ENCODE results near the gene RSPH6A.
A peak's percentile ranks its signal among the peaks of the same experiment; 100 is the strongest.
"Not testable (repeated sequence)": the region's sequence is repeated elsewhere in the genome, so short reads cannot be mapped to it uniquely, and the experiment has no call there.

The RSPH6A gene

GRCh38 chr19:45801603-45802175, 13.4 kb downstream of the RSPH6A start:
- DNase-seq (ENCODE audit: low read depth in 3 of 3), result no peak

- DNase-seq (ENCODE audit: low read depth in 3 of 3), result no peak
Observed at GRCh38 chr19:45800070-45800553, 15.0 kb downstream of the RSPH6A start.

- not testable (repeated sequence) for DNase-seq (ENCODE audit: low read depth in 3 of 3)
Observed at GRCh38 chr19:45799541-45799940, 15.6 kb downstream of the RSPH6A start.

GRCh38 chr19:45798995-45799517, 16.1 kb downstream of the RSPH6A start:
- peak in 2 of 3 donors; percentile 27 to 37 for DNase-seq (ENCODE audit: low read depth in 3 of 3)

GRCh38 chr19:45794627-45795026, 20.5 kb downstream of the RSPH6A start:
- no peak for DNase-seq (ENCODE audit: low read depth in 3 of 3)

GRCh38 chr19:45793876-45794275, 21.2 kb downstream of the RSPH6A start:
- DNase-seq (ENCODE audit: low read depth in 3 of 3), result no peak

GRCh38 chr19:45793178-45793564, 21.9 kb downstream of the RSPH6A start:
- no peak for DNase-seq (ENCODE audit: low read depth in 3 of 3)

GRCh38 chr19:45792470-45793177, 22.5 kb downstream of the RSPH6A start, which contains the start of gene DMWD:
Gene DMWD, minus strand, starts transcription at chr19:45792845. Its CDS starts 89 bp downstream, at chr19:45792756.
- DNase-seq (ENCODE audit: low read depth in 3 of 3), result peak; percentile 99 to 100 (median 100)

- no peak for DNase-seq (ENCODE audit: low read depth in 3 of 3)
Observed at GRCh38 chr19:45791744-45792469, 23.2 kb downstream of the RSPH6A start.

GRCh38 chr19:45790942-45791341, 24.2 kb downstream of the RSPH6A start:
- DNase-seq (ENCODE audit: low read depth in 3 of 3), result no peak

- no peak for DNase-seq (ENCODE audit: low read depth in 3 of 3)
Observed at GRCh38 chr19:45789035-45789786, 25.9 kb downstream of the RSPH6A start.

- no peak for DNase-seq (ENCODE audit: low read depth in 3 of 3)
Observed at GRCh38 chr19:45786533-45786894, 28.6 kb downstream of the RSPH6A start.

GRCh38 chr19:45785781-45786532, 29.2 kb downstream of the RSPH6A start:
- no peak for DNase-seq (ENCODE audit: low read depth in 3 of 3)

- no peak for DNase-seq (ENCODE audit: low read depth in 3 of 3)
Observed at GRCh38 chr19:45785097-45785496, 30.0 kb downstream of the RSPH6A start.

- no peak for DNase-seq (ENCODE audit: low read depth in 3 of 3)
Observed at GRCh38 chr19:45784096-45784495, 31.0 kb downstream of the RSPH6A start.

GRCh38 chr19:45782820-45783785, 32.0 kb downstream of the RSPH6A start:
- DNase-seq (ENCODE audit: low read depth in 3 of 3), result no peak

GRCh38 chr19:45782162-45782691, 32.9 kb downstream of the RSPH6A start, which contains the start of gene DMPK:
Gene DMPK, minus strand, starts transcription at chr19:45782490. Its CDS starts 138 bp downstream, at chr19:45782352.
- DNase-seq (ENCODE audit: low read depth in 3 of 3), result no peak

GRCh38 chr19:45781214-45782161, 33.6 kb downstream of the RSPH6A start:
- no peak for DNase-seq (ENCODE audit: low read depth in 3 of 3)

Data from stimulated activated CD4-positive, alpha-beta T cell treated with anti-CD3 and anti-CD28 coated beads, TNF-alpha, amount 100 ng/mL, for 48 hours (primary cell).